Mucosa of descending colon (tissue), 3 donors: ENCODE data around the gene ATPAF1. TPM values are rescaled to one million over a fixed set of nuclear protein-coding genes. Genes with fewer than 3 reads are reported as not detected.

ENCODE experiments used
- ATAC-seq: fragments of 200-7000 bp; cut with Tn5 transposase; one replicate; pipeline ENCODE4 v1.9.1; 2020; ENCODE audit warnings: mild to moderate bottlenecking, moderate library complexity
- DNase-seq, 3 donors: peaks; one replicate each; pipeline ENCODE4 v3.0.0-alpha.2; 2020
- H3K36me3 ChIP-seq: fragments of 200-600 bp; one replicate; pipeline ENCODE4 v1.8.0; 2021; ENCODE audit warnings: low read depth, mild to moderate bottlenecking
- H3K4me1 ChIP-seq: fragments of 200-600 bp; one replicate; pipeline ENCODE4 v1.8.0; 2021; ENCODE audit warnings: low read depth, mild to moderate bottlenecking
- H3K4me3 ChIP-seq: fragments of 200-600 bp; one replicate; pipeline ENCODE4 v1.8.0; 2021; ENCODE audit warnings: mild to moderate bottlenecking
- H3K9me3 ChIP-seq: fragments of 200-600 bp; one replicate; pipeline ENCODE4 v1.8.0; 2021; ENCODE audit warnings: mild to moderate bottlenecking
- intact Hi-C, 2 donors: fragments of 100-400 bp; cut with DNase I in 1 of 2; cut with micrococcal nuclease in 1 of 2; formaldehyde crosslinking; loops; one replicate each; pipeline versions ENCODE4 v1.11.0 to v1.11.1; 2022; cut with DNase I, micrococcal nuclease
- long read RNA-seq, 2 donors: library from polyadenylated mRNA; unstranded; transcript quantifications; one replicate each; pipeline ENCODE4 v2.0.0, GENCODE V29; 2019 to 2021
- total RNA-seq, 3 donors: library from RNA; stranded (reverse); fragmentation: NEBNext Ultra II Directional in 2 of 3; extraction: Animal tissue kit (Norgen Biotek cat#: 25700) in 2 of 3; gene quantifications; one replicate each; pipeline versions ENCODE4 v1.2.1 to v1.2.4, GENCODE V29; 2021 to 2023
- TF ChIP-seq, protein P1 (sequence below): fragments of 200-600 bp; IDR thresholded peaks from one replicate; pipeline ENCODE4 v1.8.0; 2022; ENCODE audit warnings: antibody characterized with exemption, mild to moderate bottlenecking
- donor health status: DM: no; HTN: no; CAD: no; lungs with moderate emphysema.
- donor health status: DM: no; HTN: no; CAD: no.
- donor health status: DM: no; HTN: yes; CAD: no.

Gene ATPAF1, protein sequence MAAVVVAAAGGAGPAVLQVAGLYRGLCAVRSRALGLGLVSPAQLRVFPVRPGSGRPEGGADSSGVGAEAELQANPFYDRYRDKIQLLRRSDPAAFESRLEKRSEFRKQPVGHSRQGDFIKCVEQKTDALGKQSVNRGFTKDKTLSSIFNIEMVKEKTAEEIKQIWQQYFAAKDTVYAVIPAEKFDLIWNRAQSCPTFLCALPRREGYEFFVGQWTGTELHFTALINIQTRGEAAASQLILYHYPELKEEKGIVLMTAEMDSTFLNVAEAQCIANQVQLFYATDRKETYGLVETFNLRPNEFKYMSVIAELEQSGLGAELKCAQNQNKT
- total RNA-seq = 10 to 100 TPM; 49.7 to 54.9 (median 52.6) TPM
- long read RNA-seq, donor 1, full-length matches to known transcripts = 113 of 126 reads
- long read RNA-seq, donor 1, partial matches to known transcripts = 2 of 126 reads
- long read RNA-seq, donor 1, other reads (novel, unspliced or antisense) = 11 of 126 reads
- long read RNA-seq, donor 2, full-length matches to known transcripts = 3 of 4 reads
- long read RNA-seq, donor 2, partial matches to known transcripts = 0 of 4 reads
- long read RNA-seq, donor 2, other reads (novel, unspliced or antisense) = 1 of 4 reads

DNA sequence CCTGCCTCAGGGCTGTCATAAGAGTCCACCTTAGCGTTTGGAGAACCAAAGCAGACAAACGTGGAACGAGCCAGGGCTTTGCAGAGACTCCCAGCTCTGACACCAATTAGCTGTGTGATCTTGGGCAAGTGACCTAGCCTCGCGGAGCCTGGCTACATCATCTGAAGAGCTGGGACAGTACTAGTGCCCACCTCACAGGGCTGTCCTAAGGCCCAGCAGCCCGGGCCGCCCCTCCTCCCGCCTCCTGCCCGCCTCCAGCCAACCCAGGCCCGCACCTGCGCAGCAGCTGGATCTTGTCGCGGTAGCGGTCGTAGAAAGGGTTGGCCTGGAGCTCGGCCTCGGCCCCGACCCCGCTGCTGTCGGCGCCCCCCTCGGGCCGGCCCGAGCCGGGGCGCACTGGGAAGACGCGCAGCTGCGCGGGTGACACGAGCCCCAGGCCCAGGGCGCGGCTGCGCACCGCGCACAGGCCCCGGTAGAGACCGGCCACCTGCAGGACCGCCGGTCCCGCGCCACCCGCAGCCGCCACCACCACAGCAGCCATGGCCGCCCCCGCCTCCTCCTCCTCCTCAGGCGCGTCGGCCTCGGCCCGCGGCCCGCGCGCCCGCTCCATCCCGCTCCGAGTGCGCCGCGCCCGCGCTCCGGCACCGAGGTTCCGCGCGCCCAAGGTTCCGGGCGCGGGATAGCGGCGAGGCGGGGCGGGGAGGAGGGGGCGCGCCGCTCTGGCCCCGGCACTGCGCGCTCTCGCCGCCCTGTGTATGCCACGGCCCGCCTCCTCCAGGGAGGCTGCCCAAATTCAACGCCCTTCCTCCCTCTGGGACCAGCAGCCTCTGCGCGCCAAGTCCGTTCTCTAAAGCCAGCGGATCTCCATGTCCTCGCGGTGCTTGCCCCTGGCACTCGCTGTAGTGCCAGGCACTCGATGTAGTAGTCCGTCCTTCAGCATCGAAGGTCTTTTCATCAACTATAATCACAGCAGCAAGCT lies at the start of gene ATPAF1:
Gene ATPAF1 (minus strand): TSS at position 583 of the 979 bp plus-strand sequence. CDS start 42 bp downstream, at position 541.
- DNase-seq (peak; percentile 60 to 83 (median 81)), ATAC-seq (peak; percentile 93)
- peaks cover 9% of the 10 kb centered on the region for H3K4me1 ChIP-seq
- H3K9me3 ChIP-seq = no peaks in the 10 kb centered on the region
- TF ChIP-seq, protein P1, sequence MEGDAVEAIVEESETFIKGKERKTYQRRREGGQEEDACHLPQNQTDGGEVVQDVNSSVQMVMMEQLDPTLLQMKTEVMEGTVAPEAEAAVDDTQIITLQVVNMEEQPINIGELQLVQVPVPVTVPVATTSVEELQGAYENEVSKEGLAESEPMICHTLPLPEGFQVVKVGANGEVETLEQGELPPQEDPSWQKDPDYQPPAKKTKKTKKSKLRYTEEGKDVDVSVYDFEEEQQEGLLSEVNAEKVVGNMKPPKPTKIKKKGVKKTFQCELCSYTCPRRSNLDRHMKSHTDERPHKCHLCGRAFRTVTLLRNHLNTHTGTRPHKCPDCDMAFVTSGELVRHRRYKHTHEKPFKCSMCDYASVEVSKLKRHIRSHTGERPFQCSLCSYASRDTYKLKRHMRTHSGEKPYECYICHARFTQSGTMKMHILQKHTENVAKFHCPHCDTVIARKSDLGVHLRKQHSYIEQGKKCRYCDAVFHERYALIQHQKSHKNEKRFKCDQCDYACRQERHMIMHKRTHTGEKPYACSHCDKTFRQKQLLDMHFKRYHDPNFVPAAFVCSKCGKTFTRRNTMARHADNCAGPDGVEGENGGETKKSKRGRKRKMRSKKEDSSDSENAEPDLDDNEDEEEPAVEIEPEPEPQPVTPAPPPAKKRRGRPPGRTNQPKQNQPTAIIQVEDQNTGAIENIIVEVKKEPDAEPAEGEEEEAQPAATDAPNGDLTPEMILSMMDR = no peak
- H3K4me3 ChIP-seq = peak within 1 kb of the TSS; percentile 91
- intact Hi-C loops = no loop called here
- no peaks in the 10 kb centered on the region for H3K36me3 ChIP-seq

DNA sequence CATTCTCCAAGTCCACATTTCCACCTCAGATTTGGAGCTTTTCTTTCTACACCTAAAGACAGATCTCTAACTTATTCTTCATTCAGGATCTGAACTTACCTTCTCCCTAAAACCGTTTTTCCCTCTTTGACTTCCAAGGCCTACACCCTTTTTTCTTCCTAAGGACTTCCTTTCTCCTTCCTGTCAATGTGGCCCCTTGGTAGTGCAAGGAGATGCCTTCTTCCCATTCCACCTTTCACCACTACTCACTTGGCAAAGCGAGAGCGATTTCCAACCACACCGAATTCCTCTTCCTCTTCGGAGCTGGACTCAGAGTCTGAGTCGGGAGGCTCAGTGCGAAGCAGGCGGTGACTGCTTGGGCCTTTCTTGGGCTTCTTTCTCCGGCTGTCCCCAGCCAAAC lies 49.5 kb upstream of the ATPAF1 start:
- Histone ChIP-seq H3K36me3 (no peaks in the 10 kb centered on the region), H3K4me3 (no peak overlapping the region), H3K9me3 (no peaks in the 10 kb centered on the region), H3K4me1 (peaks cover 30% of the 10 kb centered on the region)
- DNase-seq (no peak), ATAC-seq (no peak)
- TF ChIP-seq, protein P1 = no peak
- intact Hi-C loops = no loop called here

DNA sequence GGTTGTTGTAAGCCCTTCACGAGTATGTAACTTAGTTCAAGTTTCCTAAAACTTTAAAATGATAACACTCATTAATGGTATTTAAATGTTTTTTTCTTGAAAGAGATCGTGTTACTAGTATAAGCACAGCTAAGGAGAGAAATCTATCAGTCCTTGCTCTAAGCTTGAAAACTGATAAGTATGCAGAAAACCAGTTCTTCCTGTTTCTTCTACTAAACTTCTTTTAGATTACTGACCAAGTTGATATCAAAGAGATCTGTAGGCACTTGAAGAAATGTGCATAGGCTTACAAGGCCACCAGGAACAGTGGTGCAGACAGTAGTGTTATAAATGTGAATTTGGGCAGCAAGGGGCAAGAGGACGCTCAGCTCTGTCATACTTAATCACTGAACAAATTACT lies 46.8 kb upstream of the ATPAF1 start:
- H3K36me3 ChIP-seq = no peaks in the 10 kb centered on the region
- ATAC-seq (no peak), DNase-seq (no peak)
- intact Hi-C loops = no loop called here
- H3K4me3 ChIP-seq = no peak overlapping the region
- H3K4me1 ChIP-seq = peaks cover 29% of the 10 kb centered on the region
- no peaks in the 10 kb centered on the region for H3K9me3 ChIP-seq
- TF ChIP-seq, protein P1 = no peak

DNA sequence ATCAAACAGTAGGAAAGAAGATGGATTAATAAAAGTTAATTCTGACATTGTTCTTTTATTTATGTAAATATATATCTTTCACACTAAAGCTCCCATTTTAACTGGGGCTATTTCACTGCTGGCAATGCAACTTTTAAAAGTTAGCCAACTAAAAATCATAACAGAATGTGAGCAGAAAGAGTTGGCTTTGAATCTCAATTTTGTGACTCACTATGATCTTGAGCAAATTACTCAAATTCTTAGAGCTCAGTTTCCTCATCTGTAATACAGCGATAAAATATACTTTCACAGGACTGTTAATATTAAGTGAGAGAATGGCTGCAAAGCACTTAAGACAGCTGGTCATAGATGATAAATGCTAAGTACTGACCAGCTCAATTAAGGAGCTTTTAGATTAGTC lies 40.0 kb upstream of the ATPAF1 start:
- intact Hi-C loops = no loop called here

DNA sequence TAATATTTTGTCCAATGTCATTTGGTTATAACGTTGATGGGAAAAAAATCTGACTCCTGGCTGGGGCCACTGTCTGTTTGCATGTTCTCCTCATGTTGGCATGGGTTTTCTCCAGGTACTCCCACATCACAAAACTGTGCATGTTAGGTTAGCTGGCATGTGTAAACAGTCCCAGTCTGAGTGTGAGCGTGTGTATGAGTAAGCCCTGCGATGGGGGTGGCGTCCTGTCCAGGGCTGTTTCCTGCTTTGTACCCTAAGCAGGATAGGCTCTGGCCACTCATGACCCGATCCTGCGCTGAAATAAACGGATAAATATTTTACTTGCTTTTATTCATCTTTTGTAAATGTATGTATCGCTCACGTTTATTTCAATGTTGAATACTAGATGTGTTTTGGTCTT lies 37.2 kb upstream of the ATPAF1 start:
- intact Hi-C loops = no loop called here
- DNase-seq (peak in 1 of 3 donors; percentile 55), ATAC-seq (peak; percentile 89)
- H3K9me3 ChIP-seq = no peaks in the 10 kb centered on the region
- peaks cover 24% of the 10 kb centered on the region for H3K4me1 ChIP-seq
- no peak overlapping the region for H3K4me3 ChIP-seq
- H3K36me3 ChIP-seq = peaks cover 5% of the 10 kb centered on the region
- TF ChIP-seq, protein P1 = no peak

More for the DNA sequence above, 40.0 kb upstream of the ATPAF1 start:
- H3K4me3 ChIP-seq = no peak overlapping the region
- no peaks in the 10 kb centered on the region for H3K9me3 ChIP-seq
- DNase-seq (no peak), ATAC-seq (no peak)
- TF ChIP-seq, protein P1 = no peak
- H3K36me3 ChIP-seq = peaks cover 5% of the 10 kb centered on the region
- H3K4me1 ChIP-seq = peaks cover 24% of the 10 kb centered on the region
